Activated T-cell treated with anti-CD3 and anti-CD28 coated beads for 4 hours (primary cell): ENCODE data around the gene ADD1.

Experiments
- DNase-seq: peaks from one replicate; pipeline ENCODE4 v3.0.0-alpha.2; 2020

The ADD1 gene, protein sequence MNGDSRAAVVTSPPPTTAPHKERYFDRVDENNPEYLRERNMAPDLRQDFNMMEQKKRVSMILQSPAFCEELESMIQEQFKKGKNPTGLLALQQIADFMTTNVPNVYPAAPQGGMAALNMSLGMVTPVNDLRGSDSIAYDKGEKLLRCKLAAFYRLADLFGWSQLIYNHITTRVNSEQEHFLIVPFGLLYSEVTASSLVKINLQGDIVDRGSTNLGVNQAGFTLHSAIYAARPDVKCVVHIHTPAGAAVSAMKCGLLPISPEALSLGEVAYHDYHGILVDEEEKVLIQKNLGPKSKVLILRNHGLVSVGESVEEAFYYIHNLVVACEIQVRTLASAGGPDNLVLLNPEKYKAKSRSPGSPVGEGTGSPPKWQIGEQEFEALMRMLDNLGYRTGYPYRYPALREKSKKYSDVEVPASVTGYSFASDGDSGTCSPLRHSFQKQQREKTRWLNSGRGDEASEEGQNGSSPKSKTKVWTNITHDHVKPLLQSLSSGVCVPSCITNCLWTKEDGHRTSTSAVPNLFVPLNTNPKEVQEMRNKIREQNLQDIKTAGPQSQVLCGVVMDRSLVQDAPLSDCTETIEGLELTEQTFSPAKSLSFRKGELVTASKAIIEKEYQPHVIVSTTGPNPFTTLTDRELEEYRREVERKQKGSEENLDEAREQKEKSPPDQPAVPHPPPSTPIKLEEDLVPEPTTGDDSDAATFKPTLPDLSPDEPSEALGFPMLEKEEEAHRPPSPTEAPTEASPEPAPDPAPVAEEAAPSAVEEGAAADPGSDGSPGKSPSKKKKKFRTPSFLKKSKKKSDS

DNA sequence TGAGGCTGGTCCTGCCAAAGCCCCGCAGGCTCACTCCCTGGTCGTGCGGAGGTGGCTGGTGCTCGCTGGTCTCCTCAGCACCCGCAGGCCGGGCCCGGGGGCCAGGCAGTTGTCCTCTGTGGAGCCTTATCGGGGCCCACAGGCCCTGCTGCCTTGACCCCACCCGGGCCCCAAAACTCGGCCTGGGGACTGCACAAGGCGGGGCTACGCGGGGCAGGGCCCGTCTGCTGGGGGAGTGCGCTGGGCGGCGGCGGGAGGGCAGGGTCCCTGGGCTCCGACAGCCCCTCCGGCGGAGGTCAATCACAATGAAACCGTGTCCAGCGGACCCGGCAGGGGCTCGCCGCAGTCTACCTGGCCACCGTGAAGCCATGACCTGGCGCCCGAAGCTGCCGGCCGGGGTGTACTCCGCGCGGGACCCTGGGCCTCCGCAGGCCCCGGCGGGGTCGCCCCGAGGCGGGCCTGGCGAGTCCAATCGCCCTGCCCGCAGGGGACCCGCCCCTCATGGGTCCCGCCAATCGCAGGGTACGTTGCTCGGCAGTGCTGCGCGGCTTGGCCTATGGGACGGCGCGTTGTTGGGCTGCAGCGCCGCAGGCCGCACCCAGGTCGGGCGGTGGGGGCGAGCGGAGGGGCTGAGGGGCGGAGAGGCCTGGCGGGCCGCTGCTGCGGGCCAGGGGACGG, at the start of gene ADD1:
Gene ADD1, plus strand, starts transcription at position 582 of the 678 bp plus-strand sequence. CDS start 32,072 bp downstream, outside the sequence.
- peak; percentile 93 for DNase-seq

DNA sequence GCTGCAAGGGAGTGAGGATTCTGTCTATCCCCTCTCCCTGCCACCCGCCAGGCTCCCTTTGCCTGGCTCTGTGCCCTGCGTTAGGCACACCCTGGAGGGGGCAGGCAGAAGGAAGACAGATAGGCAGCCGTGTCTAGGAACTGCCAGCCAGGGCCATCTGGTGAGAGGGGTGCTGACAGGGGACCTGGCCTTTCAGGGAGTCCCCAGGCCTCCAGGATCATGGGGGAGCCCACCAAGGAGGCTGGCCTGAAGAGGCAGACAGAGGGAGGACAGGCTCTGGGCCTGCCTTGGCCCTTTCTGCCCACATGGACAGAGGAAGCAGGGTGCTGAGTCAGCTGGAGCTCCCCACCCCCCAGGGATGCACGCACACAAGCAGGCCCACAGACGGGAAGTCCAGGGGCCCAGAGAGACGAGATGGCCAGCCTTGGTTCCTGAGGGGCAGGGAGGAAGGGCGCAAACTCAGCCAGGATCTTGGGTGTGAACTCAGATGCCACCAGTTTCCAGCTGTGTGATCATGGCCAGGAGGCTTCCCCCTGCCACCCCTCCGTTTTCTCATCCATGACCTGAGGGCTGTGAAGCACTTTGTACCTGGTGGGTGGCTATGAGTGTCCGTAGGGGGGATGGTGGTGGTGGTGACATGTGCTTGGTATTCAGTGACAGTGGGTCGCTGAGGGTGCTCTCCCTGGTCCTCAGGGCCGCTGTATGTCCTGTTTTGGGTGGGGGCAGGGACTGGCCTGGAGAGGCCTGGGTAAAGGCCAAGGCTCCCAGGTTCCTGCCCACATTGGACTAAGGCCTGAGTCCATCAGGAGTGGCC, 49.0 kb upstream of the ADD1 start:
- DNase-seq, result no peak

GRCh38 chr4:2795300-2795892, 48.2 kb upstream of the ADD1 start:
- DNase-seq, result no peak

DNA sequence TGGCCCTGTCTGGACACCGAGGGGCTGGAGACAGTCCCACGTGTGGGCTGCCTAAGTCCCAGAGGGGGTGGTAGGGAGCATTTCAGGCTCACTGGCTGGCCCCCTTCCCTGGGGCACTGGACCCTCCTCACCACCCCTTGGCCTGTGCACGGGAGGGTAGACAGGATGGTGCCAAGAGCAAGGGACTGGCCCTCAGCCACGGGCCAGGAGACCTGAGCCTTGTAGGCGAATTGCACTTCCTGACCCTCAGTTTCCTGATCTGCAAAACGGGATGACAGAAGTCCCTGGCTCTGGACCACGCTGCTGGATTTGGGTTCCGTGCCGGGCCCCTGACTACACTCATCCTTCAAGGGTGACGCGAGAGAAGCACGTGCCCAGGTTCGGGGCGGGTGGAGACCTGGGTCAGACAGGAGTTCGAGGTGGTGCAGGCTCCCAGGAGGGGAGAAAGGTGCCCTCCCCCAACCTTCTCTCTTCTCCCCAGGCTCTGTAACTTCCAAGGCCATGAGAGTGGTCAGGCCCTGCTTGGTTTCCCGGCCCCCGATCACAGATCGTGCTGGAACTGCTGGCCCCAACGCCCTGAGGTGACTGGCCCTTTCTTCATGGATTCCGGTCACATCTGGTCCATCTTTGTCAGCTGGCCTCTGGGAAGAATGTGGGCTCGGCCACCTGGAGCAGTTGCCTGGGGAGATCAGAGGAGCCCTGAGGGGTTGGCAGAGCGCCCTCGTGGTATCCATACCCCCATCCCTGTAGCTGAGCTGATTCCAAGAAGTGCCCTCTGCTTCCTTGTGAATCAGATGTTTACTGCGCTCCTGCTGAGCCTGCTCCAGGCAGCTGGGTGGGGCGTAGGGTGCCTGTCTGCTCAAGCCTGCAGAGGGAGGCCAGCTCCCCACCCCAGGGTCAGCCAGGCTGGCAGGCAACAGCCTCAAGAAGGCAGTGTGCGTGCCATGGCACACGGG, 47.5 kb upstream of the ADD1 start:
- DNase-seq, result no peak

GRCh38 chr4:2796849-2797544, 46.6 kb upstream of the ADD1 start:
- no peak for DNase-seq

- peak; percentile 53 for DNase-seq
Observed at GRCh38 chr4:2797545-2798305, 45.9 kb upstream of the ADD1 start.

GRCh38 chr4:2798399-2799223, 45.0 kb upstream of the ADD1 start:
- no peak for DNase-seq

DNA sequence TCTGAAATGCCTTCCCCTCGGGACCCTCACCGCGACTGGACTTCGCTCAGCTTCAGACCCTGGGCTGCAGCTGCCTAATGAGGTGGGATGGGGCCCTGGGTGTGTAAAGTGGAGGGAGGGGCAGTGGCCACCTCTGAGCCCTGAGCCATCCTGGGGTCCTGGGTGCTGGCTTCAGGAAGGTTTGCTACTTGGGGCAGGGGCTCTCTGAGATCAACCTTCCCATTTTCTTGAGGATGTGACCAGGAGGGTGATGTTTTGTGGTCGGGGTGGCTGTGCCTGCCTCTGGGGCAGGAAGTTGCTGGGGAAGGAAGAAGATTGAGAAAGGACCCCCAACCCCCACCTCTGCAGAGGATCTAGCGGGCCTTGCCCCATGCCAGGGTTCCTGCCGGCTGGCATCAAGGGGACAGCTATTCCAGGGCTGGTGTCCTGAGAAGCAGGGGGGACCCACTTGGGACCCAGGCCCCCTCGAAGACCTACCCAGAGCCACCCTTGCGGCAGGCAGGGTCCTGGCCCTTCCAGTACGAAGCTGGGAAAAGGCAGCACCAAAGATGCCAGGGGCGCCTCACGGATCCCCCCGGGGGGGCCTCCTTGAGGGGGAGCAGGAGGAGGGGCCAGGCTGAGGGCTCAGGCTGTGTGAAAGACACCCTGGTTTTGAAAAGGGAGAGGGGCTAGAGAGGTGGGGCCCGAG, 44.3 kb upstream of the ADD1 start:
- no peak for DNase-seq

DNA sequence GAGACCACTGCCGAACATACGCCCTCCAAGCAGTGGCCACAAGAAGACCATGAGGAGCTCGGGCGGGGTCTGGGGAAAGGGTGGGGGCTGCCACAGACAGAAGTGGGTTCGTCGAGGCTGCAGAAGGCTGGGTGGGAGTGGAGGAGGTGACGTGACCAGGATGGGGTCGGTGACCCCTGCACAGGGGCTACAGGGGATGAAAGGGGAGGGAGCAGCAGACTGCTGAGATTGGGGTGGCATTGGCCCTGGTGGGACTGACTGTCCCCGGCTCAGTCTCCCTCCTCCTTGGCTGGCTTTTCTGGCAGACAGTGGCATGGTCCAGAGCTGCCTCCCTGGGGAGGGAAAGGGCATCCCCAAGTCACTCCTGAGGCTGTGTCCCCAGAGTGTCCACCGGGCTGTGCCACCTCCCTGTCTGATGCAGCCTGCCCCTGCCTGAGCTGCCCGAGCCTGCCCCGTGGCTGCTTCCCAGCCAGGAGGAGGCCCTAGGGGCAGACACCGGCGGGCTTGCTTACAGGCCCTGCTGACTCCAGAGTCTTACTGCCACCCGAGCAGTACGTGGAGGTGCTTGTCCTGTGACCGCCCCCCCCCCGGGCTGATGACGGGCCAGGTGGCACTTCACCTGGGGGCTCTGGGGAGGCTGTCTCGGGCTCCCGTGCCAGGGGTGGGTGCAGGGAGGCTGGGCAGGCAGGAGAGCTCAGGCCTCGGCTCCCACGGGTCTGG, 43.5 kb upstream of the ADD1 start:
- DNase-seq, result no peak

- no peak for DNase-seq
Observed at GRCh38 chr4:2800691-2801596, 42.7 kb upstream of the ADD1 start.

- DNase-seq, result no peak
Observed at GRCh38 chr4:2802618-2803531, 40.8 kb upstream of the ADD1 start.

DNA sequence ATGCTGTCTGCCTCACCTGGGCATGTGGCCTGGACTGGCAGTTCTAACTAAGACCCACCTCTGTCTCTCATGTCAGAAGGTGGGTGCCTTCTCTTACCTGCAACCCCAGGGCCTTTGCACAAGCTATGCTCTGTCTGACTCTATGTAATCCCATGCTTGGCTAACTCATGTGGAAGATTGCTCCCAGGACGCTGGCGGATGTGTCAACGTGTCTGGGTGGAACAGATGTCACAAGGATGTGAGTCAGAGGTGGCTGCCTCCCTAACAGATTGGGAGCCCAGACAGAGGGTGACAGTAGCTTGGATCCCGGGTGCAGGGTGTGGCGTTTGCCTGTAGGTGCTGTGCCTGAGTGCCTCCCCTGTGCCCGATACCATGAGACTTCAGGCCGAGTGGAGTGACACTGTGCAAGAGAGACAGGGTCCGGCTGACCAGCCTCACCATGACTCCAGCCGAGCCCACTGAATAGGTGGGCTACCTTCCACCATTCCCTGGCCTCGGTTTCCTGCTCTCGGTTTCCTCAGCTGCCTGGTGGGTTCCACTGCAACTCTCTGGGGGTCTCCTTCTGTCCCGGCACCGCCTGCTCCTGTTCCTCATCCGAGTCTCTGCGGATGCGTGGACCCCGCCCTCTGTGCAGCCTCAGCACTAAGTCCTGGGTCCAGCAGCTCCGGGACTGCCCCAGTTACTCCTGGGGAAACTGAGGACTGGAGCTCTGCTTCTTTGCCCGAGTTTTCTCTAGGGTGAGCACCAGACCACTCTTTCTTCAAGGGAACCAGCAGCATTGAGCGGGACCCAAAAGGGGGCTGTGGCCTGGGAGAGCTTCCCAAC, 39.8 kb upstream of the ADD1 start:
- DNase-seq, result no peak

DNA sequence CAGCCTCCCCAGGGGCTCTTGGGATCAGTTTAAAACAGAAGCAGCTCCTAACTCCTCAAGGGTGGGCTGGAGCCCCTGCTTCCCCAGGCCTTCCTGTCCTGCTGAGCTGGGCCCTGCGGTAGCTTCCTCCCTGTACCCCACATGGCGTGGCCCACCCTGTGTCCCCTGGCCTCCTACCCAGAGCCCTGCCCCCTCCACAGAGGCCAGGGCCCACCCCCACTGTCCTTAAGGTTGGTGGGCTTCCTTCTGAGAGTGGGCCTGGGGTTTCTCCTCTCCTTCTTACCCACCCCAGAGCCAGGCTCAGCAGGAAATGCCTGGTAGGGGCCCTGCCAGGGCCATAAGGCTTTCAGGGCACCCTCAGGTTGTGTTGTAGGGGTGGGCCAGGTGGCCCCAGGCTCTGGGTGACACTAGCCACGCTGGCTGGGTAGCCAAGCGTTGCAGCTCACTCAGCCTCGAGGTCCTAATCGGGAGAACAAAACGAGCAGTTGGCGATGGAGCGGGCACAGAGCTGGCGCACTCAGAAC, 39.1 kb upstream of the ADD1 start:
- DNase-seq, result no peak

GRCh38 chr4:2804973-2805501, 38.6 kb upstream of the ADD1 start:
- no peak for DNase-seq
